HG03196 (cell line): ENCODE results near the gene GRK2.

Experiments
- ATAC-seq: cut with Tn5 transposase; IDR thresholded peaks from one replicate; pipeline ENCODE4 v1.9.1; 2021; ENCODE audit not compliant: unreplicated experiment

The GRK2 gene

DNA sequence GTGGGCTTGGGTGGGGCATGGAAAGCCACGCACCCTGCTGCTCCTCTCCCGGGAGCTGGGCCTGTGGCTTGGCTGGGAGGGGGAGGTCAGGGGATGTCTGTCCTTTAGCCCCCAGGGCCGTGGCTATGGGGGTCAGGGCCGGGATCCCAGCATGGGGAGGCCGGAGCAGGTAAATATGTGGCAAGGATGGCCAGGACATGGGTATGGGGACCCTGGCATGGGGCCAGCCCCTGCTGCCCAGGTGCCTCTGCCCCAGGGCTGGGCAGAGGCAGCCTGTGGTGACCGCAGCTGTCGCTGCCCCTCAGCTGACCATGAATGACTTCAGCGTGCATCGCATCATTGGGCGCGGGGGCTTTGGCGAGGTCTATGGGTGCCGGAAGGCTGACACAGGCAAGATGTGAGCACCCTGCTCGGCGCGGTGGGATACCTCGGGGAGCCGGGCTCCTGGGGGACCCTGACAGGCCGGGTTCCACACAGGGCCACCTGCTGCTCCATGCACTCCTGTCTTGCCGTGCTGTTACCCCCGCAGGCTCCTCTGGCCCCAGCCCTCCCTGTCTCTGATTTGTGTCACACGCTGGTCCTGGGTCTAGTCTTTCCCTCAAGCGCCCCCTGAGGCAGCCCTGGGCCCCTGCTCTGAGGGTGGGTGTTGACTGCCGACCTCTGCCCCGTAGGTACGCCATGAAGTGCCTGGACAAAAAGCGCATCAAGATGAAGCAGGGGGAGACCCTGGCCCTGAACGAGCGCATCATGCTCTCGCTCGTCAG, 14.7 kb downstream of the GRK2 start:
- ATAC-seq: no peak

DNA sequence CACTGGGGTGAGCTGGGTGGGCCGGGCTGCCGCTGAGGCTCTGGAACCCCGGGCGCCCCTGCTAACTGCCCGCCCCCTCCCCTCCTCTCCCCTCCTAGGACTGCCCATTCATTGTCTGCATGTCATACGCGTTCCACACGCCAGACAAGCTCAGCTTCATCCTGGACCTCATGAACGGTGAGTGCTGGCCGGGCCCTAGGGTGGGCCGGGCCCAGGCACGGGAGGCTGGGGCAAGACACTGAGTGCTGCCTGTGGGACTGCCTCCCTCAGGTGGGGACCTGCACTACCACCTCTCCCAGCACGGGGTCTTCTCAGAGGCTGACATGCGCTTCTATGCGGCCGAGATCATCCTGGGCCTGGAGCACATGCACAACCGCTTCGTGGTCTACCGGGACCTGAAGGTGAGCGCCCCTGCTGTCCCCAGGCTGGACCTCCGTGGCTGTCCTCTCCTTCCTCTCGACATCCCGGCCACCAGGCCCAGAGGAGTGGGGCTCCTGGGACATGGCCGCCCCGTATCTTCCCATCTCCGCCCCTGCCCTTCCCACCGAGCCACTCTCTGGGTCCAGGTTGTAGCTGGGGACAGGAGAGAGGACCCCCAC, 15.4 kb downstream of the GRK2 start:
- ATAC-seq: no peak

DNA sequence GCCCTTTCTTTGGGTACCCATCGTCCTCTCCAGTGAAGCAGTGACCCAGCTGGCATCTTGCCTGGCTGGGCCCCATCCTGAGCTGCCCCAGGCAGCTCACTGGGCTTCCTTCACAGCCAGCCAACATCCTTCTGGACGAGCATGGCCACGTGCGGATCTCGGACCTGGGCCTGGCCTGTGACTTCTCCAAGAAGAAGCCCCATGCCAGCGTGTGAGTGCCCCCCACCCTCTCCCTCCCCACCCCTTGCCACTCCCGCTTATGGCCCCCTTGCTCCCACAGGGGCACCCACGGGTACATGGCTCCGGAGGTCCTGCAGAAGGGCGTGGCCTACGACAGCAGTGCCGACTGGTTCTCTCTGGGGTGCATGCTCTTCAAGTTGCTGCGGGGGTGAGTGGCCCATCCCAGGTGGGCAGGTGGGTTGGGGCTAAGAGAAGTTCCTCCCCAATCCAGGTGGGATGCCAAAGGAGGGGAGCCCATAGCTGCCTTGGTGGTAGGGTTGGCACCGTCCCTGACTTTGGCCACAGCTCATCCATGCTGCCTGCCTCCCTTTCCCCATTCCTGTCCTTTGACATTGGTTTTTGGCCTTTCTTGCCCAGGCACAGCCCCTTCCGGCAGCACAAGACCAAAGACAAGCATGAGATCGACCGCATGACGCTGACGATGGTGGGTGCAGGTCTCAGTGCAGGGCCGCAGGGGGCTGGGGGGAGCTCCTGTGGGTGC, 16.0 kb downstream of the GRK2 start:
- ATAC-seq: no peak

GRCh38 chr11:67282876-67283371, 16.7 kb downstream of the GRK2 start:
- no peak for ATAC-seq

DNA sequence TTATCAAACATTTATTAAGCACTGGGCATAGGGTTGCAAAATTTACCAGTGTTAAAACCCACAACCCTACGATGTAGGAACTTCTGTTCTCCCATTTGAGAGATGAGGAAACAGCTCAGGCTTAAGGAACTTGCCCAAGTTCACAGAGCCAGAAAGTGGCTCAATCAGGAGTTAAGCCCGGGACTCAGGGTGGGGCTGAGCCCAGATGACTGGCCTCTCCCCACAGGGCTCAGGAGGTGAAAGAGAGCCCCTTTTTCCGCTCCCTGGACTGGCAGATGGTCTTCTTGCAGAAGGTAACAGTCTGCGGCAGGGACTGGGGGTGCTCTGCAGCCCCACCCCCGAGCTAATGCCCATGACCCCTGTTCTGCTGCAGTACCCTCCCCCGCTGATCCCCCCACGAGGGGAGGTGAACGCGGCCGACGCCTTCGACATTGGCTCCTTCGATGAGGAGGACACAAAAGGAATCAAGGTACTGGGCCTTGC, 17.2 kb downstream of the GRK2 start:
- ATAC-seq: no peak

- ATAC-seq: no peak
Measured at GRCh38 chr11:67284811-67285540, 18.7 kb downstream of the GRK2 start.

- no peak for ATAC-seq
Measured at GRCh38 chr11:67285541-67286498, 19.5 kb downstream of the GRK2 start.

- ATAC-seq: no peak
Measured at GRCh38 chr11:67286621-67287333, 20.5 kb downstream of the GRK2 start.

DNA sequence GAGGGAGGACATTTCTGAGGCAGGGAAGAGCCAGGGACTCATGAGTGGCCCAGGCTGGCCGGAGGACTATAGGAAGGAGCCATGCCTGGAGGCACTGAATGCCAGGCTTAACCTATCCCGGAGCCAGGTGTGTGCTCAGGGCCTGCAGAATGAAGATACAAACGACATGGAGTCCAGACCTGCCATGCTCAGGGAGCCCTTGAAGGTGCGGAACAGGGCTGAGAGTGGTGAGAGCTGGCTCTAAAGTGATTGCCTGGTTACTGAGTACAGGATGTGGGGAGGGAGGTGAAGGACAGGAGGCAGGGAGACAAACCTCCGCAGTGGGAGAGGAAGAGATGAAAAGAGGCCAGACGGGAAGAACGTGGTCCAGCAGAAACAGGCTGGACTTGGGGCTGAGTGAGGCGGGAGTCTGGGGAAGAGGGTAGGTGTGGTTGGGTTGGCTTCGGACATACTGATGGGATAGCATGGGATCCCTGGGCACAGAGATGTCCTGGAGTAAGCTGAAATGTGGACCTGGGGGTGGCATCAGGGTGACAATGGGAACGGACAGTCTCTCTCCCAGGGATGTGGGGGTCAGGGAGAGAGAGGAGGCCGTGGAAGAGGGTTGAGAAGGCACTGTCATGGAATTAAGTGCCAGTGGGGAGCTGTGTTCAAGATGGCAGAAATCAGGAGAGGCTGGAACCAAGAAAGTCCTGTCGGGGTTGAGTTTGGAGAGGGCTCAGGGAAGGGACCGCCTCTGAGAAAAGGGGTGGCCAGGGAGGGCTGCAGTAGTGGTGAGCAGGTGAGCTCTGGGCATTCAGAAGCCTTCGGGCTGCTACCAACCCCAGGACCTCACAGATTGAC, 21.3 kb downstream of the GRK2 start:
- ATAC-seq: no peak

DNA sequence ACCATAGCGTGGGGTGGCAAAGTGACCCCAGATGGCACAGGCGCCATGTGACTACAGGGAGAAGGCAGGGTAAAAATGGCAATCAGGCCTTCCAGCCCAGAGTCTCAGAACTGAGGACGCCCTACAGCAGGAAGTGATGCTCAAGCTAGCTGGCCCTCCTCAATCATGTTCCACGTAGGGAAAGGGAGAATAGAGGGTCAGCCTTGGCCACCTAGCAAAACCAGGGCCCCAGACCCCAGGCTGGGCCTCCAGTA, 21.9 kb downstream of the GRK2 start:
- ATAC-seq: no peak

- ATAC-seq: peak; percentile 47
Measured at GRCh38 chr11:67288452-67289225, 22.4 kb downstream of the GRK2 start.

GRCh38 chr11:67289226-67289650, 23.0 kb downstream of the GRK2 start, which contains the start of gene ANKRD13D:
TSS of gene ANKRD13D (plus strand) at chr11:67289303. CDS start at chr11:67289461, 158 bp downstream.
- peak; percentile 34 for ATAC-seq

DNA sequence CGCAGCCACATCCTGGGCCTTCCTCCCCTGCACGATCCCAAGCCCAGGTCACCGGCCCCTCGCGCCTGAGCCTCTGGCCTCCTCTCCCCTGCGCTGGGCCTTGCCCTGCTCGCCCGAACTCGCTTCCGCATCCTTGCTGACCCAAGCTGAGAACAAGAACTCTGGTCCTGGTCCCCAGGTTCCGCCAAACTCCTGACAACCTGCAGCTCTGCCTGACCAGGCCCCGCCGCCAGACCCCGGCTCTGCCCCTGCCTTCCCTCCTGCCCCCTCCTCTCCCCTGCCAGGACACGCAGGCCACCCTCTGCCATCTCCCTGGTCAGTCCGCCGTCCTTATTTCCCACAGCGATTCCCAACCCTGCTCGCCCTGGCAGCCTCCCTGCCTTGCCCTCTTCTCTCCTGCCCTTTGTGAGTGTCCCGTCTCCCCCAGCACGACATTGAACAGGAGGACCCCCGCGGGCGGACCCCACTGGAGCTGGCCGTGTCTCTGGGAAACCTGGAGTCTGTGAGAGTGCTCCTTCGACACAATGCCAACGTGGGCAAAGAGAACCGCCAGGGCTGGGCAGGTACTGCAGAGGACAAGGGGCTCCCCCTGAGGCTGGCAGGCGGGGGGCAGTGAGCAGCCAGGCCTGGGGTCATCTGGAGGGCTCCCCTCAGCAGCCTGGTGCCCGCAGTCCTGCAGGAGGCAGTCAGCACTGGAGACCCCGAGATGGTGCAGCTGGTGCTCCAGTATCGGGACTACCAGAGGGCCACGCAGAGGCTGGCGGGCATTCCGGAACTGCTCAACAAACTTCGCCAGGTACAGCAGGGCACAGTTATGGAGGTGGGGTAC, 23.6 kb downstream of the GRK2 start:
- no peak for ATAC-seq

DNA sequence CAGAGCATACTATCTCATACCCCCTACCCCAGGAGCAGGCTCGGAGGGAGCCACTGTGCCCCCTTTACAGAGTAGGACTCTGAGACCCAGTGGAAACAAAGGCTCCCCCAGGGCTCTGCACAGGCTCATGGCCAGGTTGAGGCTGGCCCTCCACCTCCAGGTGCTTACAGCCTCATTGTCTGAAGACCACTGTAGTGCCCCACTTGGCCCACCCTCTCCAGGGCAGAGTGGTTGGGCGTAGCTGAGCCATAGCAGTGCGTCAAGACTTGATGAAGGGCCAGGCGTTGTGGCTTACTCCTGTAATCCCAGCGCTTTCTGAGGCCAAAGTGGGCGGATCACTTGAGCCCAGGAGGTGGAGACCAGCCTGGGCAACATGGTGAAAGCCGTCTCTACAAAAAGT, 24.5 kb downstream of the GRK2 start:
- ATAC-seq: no peak

- ATAC-seq: no peak
Measured at GRCh38 chr11:67291481-67292381, 25.5 kb downstream of the GRK2 start.

DNA sequence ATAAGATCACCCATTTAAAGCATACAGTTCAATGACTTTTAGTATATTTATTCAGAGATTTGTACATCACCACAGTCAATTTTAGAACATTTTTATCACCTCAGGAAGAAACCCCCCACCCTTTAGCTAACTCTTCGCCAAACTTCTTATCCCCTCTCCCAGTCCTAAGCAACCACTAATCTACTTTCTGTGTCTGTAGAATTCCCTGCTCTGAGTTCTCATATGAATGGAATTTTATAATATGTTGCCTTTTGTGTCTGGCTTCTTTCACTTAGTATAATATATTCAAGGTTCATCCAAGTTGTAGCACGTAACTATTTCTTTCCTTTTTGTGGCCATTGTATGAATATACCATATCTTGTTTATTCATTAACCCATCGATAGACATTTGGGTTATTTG, 26.4 kb downstream of the GRK2 start:
- ATAC-seq: no peak
